GM19468 (cell line): Measurements from ENCODE around the gene TPRG1L.

ENCODE experiments used
- ATAC-seq: cut with Tn5 transposase; IDR thresholded peaks from one replicate; pipeline ENCODE4 v1.9.1; 2021; ENCODE audit warnings: mild to moderate bottlenecking, moderate library complexity, moderate number of reproducible peaks; ENCODE audit not compliant: unreplicated experiment; ENCODE audit errors: extremely low read depth

Gene TPRG1L

GRCh38 chr1:3673381-3674099 is 48.7 kb downstream of the TPRG1L start:
- ATAC-seq, result no peak

GRCh38 chr1:3674100-3675094 is 49.6 kb downstream of the TPRG1L start:
- no peak for ATAC-seq

- no peak for ATAC-seq
Measured at GRCh38 chr1:3675436-3675835, 50.6 kb downstream of the TPRG1L start.

DNA sequence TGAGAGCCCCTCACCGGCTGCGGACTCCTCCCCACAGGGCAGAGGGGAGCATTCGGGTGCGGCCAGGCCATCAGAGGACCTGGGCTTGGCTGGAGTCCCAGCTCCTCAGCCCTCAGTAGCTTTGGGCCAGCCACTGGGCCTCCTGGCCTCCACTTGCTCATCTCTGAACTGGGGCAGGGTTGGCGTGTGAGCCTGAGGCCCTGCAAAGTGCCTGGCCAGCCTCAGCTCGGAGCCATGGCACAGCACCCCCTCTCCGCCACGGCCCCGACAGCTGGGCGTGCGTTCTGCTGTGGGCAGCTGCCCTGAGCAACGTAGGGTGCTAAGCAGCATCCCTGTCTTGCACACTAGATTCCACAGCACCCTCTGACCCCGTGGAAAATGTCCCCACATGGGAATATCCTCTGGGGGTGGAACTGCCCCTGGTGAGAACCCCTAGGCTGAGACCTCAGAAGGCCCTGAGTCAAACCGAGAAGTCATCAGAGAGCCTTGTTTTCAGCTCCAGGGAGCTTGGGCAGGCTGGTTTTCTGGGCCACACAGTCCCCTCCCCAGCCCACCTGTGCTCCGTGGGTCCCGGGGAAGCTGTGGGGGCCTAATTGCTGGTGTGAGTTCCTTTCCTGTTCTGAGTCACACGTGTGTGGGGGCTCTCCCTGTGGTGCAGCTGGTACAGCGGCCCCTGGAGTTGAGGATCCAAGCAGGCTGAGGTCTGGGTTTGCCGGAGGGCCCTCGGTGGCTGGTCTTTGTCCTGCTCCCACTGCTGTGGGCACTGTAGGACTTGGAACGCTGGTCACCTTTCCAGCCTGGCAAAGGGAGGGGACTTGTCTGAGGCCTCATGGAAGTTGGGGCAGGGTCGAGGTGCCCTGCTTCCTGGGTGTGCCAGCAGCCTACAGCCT is 52.0 kb downstream of the TPRG1L start:
- ATAC-seq, result peak; percentile 59

- no peak for ATAC-seq
Measured at GRCh38 chr1:3677484-3677883, 52.7 kb downstream of the TPRG1L start.

DNA sequence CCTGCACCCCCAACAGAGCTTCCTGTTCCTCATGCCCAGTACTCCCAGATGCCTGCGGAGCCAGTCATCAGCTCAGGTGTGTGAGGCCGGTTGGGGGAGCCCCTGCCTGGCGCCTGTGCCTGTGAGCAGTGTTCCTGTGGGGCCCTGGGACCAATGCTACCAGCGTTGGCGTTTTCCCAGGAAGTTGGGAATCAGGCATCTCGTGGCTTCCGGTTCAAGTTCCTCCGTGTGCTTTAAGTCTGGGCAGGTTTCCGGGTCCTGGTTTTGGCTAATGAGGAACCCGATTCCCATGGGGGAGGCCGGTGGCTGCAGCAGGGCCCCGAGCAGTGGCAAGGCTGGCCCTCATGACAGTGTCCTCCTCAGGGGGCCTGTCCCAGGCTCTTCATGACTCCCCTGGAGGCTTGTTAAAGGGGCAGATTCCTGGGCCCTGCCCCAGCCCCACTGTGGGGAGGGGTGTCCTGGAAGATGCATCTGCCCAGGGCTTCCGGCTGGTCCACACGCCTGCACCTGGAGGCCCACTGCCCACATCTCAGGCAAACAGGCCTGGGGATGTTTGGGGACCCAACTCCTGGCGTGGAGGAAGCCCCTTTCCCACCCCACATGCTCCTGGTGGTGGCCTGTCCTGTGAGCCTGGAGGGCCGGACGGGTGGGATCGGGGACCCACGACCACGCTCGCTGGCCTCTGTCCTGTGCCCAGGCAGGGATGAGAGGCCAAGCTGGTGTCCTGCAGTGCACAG is 53.7 kb downstream of the TPRG1L start:
- ATAC-seq, result no peak

- no peak for ATAC-seq
Measured at GRCh38 chr1:3679098-3679555, 54.3 kb downstream of the TPRG1L start.
